Amniotic epithelial cell (primary cell): ENCODE data around the gene PRKAR2B.
A peak's percentile ranks its signal among the peaks of the same experiment; 100 is the strongest.

ENCODE experiments used
- DNase-seq: peaks from one replicate; pipeline ENCODE4 v3.0.0-alpha.2; 2010; ENCODE audit warnings: low read depth

The PRKAR2B gene

DNA sequence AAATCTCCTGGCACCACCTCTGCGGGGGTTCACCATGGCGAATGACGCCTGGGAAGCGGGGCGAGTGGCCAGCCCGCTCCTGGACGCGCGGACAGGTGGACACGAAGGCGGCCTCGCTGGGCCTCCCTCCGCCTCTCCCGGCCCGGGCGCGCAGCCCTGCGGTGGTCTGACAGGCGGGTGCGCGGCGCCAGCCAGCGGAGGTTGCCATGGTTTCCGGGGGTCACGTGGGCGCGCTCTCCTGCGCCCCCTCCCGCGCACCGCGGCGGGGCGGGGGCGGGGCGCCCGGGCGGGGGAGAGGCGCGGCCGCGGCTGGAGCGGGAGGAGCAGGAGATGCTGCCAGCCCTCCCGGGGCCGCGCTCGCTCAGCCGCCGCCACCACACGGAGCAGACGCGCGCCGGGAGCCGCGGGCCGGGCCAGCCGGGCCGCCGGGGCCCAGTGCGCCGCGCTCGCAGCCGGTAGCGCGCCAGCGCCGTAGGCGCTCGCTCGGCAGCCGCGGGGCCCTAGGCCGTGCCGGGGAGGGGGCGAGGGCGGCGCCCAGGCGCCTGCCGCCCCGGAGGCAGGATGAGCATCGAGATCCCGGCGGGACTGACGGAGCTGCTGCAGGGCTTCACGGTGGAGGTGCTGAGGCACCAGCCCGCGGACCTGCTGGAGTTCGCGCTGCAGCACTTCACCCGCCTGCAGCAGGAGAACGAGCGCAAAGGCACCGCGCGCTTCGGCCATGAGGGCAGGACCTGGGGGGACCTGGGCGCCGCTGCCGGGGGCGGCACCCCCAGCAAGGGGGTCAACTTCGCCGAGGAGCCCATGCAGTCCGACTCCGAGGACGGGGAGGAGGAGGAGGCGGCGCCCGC, at the start of gene PRKAR2B:
Gene PRKAR2B (plus strand): TSS at position 359 of the 848 bp plus-strand sequence. CDS start 203 bp downstream, at position 562.
- DNase-seq, result peak; percentile 68

DNA sequence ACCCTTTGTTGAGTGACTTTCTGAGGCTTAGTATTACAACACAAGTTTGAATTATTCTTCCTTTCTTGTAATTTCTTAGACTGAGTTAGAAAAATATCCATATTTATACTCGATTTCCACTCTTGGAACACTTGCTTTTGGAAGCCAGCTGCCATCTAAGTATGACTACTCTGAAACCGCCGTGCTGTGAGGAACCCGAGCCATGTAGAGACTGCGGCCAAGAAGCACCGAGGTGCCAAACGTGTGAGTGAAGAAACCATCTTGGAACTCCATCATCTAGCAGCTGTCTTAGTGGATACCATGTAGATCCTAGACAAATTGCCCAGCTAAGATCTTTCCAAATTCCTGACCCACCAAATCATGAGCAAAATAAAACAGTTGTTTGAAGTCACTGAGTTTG, 49.7 kb upstream of the PRKAR2B start:
- no peak for DNase-seq

DNA sequence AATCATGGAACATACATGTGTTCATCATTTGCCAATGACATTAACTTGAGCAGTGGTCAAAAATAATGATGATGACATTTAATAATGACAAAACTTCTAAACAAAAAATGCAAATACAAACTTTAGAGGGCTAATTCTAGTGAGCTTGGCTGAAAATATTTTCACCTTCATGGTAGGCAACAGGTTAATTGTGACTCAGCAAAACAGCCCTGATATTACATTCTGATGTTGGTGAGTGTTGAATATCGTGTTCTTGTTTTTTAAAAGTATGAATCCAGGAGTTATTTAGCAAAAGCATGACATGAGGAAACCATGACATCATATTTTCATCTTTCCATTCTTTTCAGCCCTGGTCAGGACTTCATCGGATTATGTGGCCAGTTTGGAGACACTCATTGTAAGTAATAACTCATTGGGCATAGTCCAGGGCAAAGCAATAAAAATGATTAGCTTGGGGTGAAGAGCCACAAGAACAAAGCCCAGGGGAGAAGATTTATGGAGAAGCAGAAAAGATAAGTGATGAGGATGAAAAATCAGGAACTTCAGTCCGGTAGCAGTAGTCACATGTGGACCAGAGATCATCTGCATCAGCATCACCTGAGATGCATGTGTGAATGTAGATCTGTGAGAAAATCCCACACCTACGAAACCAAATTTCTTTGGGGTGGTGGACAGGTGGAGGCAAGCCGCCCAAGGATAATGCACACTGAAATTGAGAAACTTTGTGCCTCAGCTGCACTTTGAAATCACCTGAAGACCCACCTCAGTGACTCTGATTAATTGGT, 46.8 kb upstream of the PRKAR2B start:
- peak; percentile 33 for DNase-seq

DNA sequence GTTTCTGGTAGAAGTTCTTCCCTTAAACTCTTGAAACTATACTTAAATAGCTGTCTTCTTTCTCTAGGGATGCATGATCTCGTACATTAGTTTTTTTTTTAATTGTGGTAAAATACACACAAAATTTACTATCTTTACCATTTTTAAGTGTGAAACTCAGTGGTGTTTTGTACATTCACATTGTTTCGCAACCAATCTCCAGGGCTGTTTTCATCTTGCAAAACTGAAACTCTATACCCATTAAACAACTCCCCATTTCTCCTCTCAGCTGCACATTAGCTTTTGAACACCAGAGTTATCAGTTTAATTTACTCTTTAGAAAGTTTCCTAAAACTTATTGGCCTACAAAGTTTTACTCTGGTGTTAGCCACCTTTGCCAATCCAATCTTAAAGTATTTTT, 45.5 kb upstream of the PRKAR2B start:
- DNase-seq, result peak; percentile 47

DNA sequence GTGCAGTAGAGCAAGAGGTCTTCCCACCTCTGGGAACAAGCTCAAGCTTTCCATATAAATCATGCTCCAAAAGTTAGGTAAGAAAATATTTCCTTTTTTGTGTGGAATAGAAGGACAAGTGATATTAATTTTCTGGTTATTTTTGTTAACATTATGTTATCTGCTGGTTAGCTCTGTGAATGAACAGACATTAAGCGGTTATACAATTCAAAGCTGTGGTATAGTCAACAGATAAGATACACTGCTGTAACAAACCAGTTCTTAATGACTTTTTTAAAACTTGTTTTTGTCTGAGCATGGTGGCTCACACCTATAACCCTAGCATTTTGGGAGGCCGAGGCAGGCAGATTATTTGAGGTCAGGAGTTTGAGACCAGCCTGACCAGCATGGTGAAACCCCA, 43.0 kb upstream of the PRKAR2B start:
- DNase-seq, result no peak

DNA sequence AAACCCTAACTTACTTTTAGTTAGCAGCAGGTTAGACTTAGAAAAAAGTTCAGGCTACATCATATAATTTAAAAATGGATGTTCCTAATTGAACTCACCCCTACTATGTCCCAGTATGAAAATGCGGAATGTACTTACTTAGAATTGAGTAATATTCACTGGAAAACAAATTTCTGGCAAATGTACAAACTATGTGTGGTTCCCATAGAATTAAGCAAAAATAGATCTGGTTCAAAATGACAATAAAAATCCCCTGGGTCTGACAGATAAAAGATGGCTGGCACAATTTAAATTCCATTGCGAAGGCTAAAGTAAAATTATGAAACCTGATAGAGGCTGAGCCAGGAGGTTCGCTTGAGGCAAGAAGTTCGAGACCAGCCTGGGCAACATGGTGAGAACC, 42.4 kb upstream of the PRKAR2B start:
- DNase-seq, result peak; percentile 63

DNA sequence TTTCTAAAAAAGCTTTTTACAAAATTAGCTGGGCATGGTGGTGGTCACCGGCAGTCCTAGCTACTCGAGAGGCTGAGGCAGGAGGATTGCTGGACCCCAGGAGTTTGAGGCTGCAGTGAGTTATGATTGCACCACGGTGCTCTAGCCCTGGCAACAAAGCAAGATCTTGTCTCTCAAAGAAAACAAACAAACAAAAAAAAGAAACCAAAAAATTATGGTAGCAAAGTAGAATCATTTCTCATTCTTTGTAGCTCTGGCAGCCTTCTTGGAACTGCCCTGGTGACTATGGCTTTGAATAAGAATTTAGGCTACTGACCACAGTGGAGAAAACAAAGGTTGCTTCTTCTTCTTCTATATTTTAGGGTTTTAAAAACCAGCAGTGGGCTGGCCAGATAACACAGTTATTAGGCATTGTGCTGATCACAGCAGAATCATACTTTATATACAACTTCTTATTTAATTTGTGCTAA, 41.9 kb upstream of the PRKAR2B start:
- no peak for DNase-seq

DNA sequence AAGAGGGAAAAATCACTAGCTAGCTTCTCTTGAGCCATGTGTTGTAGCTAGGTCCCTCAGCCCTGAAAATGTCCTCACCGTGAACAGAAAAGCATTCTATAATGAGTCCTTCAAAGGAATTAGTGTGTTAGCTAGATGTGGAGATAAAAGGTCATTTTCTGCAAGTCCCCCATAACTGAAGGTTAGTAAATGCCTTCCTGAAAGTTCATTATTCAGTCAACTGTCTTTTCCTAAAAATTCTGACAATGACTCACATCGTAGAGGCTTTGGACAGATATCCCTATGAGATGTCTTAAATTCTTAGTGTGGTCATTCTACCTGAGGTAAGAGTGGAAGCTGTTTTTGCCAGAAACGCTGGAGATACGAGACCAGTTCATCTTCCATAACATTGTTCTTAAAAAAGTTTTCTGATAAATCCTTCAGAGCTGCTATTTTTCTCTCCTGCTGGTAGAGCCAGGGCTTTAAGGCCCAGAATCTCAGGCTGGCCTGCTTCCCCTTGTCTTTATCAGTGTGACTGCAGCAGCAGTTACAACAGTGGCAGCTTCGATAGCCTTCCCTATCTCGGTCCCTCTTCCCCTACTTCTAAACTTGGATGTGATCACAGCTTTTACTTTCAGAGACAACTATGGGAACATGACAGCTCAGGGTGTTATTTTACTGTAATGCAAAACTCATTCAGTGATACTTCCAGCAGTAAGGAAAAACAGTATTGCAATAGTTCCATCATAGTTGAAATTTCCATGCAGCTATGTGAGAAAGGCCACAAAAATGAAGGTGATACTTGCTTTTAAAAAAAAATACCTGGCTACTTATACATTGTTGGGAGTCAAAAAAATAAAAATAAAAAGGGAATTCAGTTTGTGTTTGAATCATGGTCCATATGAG, 37.3 kb upstream of the PRKAR2B start:
- DNase-seq, result no peak

DNA sequence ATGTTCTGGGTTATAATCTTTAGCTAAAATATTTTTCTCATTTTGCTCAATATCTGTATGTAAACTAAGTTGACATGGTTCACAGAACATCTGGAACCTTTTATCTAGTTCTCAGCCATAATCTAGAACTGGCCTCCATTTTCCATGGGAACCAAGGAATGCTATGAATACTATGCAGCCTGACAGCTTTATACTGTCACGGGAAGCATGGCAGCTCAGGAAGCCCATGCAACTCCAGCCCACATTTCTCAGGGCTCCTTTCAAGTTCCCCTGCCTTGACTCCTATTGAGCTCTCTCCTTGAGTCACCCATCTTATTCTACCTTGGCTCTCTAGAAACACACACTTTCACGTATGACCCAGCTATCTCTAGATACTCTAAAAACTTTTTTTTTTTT, 36.6 kb upstream of the PRKAR2B start:
- DNase-seq, result no peak

DNA sequence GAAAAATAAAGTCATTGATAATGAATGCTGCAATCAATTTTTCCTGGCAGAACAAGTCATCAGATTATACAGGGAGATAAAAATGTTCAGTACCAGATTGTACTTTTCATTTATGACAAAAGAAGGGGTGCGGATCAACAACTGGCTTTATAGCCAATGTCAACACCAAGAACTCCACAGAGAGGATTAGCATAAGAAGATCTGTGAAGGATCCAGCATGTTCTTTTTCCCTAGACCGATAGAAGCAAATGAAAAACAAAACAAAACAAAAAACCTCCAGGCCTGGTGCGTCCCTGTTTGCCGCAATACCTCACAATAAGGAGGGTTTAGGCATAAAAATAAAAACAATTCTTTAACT, 34.7 kb upstream of the PRKAR2B start:
- no peak for DNase-seq

DNA sequence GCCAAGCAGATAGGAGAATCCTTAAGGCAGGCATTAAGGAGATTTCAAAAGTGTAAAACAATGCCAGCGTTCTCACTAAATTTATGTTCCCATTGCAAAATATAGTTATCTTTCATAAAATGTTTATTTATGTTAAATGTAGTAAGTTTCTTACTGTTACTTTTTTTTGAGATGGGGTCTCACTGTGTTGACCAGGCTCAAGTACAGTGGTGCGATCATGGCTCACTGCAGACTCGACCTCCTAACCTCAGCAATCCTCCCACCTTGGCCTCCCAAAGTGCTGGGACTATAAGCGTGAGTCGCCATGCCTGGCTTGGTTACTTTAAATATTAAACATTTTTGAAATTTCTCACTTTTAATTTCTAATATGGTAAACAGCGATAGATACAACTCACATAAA, 31.8 kb upstream of the PRKAR2B start:
- no peak for DNase-seq

DNA sequence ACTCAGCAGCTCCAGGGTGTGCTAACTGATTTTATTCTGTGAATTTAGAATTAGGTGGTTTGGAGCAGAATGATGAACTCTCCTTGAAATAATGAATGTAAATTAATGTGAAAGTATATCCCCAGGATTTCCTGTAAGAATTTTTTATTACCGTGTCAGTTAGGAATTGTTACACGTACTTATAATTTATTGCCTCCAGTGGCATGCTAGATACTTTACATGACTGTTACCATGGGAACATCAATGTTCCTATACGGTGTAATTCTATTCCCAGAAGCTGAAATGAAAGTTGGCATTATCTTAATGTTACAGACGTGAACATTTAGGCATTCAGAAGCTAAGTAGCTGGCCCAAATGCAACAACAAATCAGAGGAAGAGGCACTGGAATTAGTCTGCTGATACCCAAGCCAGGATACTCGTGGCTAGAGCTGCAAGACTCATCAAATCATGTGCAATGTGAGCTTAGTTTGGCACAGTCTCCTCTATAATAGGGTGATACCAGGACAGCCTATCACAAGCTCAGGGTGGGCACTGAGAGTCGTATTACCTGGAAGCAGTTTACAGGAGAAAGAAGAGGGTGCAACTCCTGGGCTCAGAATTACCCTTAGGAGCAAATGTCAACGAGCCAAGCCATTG, 30.0 kb upstream of the PRKAR2B start:
- DNase-seq, result peak; percentile 54

DNA sequence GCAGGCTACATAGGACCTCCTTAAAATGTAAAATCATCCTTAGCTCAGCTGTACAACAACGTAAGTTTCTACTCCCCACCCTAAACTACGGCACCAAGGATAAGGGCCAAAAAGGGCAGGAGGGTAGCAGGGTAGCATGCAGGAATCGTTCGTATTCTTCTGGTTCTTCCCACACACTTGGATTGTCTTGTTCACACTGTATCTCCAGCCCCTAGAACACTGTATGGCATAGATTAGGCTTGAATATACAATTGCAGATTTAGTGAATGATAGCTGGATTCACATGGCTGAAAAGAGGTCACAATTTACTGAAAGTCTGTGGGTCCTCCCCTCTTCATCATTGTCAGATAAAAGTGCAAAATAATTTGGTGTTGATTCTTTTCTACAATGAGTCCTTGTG, 28.2 kb upstream of the PRKAR2B start:
- DNase-seq, result no peak

DNA sequence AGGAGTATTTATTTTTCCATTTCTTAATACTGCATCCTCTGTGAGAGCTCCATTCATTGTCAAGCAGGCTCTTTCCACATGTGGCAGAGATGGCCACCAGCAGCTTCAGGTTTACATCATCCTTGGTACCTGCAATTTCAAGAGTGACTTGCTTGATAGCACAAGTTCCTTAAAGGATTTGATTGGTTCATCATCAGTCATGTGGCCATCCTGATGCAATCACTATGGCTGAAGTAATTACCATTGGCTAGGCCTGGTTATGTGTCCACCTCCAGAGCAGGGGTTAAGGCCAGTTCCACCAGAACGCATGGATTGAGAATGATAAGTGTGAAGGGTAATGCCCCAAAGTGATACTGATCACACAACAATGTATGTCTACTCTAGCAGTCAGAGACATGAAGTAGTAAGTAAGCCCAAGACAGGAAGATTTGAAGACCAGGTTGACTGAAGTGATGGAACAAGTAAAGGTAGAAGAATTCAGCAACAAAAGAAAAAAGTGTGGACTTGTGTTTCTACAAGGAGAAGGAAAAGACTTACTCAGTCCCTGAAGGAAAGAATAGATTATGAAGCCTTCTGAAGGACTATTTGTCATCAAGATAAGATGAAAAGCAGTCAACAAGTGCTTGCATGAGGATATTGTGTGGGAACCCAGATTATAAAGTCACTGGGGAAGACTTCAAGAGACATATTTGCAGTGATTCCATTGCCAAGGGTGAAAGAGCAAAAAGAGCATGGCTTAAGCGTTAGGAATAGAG, 26.4 kb upstream of the PRKAR2B start:
- DNase-seq, result peak; percentile 38

DNA sequence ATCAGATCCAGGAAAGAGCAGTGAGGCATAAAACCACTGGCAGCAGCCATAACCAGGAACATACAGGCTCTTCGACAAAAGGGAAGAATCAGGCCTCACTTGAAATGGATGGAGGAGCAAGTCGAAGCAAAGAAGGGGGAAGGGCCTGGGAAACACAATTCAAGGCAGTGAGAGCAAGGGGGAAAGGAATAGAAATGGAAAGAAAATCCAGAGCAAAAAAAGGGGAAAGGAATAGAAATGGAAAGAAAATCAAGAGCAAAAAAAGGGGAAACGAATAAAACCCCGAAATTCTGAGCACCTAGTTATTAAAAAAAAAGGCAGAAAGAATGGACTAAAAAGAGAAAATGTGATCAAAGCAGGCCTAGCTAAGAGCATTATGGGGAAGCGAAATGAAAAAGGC, 24.1 kb upstream of the PRKAR2B start:
- DNase-seq, result no peak

DNA sequence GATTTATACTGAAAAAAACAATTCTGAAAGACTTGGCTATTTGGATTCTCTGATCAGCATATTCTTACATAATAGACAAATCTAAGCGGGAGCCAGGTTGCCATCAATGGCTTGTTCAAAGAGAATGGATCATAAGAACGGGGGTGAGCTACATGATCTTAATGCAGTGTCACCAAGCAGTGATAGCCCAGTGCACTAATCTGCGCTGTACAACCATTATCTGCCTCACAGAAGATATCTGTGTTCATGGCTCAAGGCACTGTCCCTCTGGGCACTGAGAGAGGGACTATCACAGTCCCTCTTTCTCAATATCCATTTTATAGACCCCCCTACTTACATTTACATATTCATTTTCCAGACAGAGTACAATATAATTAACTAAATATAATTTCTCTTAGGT, 22.9 kb upstream of the PRKAR2B start:
- DNase-seq, result no peak

DNA sequence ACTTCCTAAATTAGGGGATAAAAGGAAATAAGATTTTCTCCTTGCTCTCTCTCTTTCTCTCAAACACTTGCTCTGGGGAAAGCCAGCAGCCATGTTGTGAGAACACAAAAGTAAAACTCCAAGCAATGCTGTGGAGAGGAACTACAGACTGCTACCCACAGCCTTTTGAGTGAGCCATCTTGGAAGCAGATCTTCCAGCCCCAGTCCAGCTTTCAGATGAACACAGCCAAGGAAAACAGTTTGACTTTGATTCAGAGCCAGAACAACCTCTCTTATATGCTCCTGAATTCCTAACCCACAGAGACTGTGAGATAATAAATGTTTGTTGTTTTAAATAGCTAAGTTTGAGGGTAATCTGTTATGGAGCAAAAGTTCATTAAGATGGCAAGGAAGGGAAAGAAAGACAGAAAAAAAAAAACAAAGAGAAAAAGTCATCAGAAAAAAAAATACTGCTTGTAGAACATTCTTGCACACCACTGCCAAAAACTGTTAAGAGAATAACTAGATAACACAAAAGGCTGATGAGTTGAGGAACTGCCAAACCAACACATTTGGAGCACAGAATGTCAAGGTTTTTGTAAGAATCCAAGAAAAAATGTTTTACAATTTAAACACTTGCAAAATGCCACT, 20.9 kb upstream of the PRKAR2B start:
- DNase-seq, result no peak

DNA sequence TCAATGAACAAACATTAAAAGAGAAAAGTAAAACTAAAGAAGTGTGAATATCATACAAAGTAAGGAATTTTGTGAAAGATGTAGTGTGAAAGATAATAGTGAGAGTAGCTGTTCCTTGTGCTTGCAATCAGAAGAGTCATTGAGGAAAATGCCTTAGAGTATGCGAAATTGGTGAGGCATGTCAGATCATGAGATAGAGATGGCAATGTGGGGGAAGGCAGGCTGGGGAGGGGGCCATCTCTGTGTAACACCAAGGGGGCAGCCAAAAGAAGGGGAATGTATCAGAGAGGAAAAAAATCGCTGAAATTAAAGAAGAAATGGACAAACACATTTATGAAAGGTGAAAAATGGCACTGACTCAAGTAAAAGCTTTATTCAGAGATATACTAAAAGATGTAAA, 19.6 kb upstream of the PRKAR2B start:
- no peak for DNase-seq

DNA sequence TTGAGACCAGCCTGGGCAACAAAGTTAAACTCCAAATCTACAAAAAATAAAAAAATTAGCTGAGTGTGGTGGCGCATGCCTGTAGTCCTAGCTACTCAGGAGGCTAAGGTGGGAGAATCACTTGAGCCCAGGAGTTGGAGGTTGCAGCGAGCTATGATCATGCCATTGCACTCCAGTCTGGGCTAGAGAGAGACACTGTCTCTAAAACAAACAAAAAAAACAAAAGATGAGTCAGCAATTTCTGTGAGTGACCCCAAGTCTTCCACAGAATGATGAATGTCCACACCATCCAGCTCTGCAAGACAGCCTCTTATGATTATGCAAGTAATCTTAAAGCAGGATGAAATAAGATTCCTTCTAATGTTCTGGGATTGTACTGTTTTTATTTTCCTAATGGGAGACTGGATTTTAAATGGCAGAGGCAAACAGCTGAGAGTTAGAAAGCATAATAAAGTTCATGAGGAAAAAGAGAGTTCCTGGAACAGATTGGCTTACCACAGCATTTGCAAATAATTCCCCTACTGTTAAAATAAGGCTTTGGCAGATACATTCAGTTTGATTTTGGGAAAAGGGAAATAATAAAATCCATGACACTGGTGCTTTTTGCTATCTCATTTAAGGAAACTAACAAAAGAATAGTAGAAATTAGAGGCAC, 18.9 kb upstream of the PRKAR2B start:
- peak; percentile 87 for DNase-seq

DNA sequence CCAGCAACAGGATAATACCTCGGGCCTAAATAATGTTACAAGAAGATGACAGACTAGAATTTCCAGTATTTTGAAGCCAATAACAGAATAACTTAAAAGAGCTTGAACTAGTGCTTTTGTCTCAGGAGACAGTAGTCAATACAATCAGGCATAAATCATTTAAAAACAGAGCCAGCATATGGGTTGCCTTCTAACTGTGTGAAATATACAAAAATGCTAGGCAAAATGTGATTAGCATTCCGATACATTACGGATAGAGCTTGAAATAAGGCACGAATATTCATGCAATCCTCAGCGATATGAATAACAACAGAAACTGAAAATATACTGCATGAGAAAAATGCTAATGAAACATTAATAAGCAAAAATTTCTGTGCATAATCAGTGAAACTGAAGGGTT, 18.3 kb upstream of the PRKAR2B start:
- no peak for DNase-seq
